ENCODE measurements around the gene STOM. TPM values are rescaled to one million over a fixed set of nuclear protein-coding genes. Genes with fewer than 3 reads are reported as not detected.

The STOM gene
- total and polyA plus RNA-seq, 2 of the 8 experiments (the other 6 are each of a cell fraction or from before 2014, with no cell fraction given): 25.2 to 60.4 TPM

GRCh38 chr9:121368745-121369144 lies 1.3 kb downstream of the STOM start:
- H3K27ac ChIP-seq (ENCODE audit: low read depth, low read length): no peak overlapping the region
- no peaks in the 10 kb centered on the region for H4K20me1 ChIP-seq (replicated peaks in 1 of 2; ENCODE audit: control insufficient read depth in 1 of 2, insufficient read depth in 2 of 2, low read length in 2 of 2)
- DNase-seq (ENCODE audit: low read depth in 1 of 2, low spot score in 2 of 2) (no peak), FAIRE-seq (no peak)
- CTCF ChIA-PET (ENCODE audit: partially characterized antibody): interaction anchor here (0.7 to 1.2 kb wide), 5 partner anchors 10 to 49 kb away, joined by 3 to 4 read pairs (median 3); no protein-coding TSS in a partner anchor
- H2BK12ac ChIP-seq (ENCODE audit: low read depth, low read length): no peak overlapping the region
- H2BK20ac ChIP-seq (ENCODE audit: low read length): no peak overlapping the region
- no peak overlapping the region for H2BK5ac ChIP-seq (ENCODE audit: low read depth, low read length)
- no peak overlapping the region for H3K9ac ChIP-seq (replicated peaks in 1 of 4; ENCODE audit: extremely low read depth in 1 of 4, low read depth in 3 of 4, low read length in 3 of 4)
- peaks cover 0 to 13% (median 9%) of the 10 kb centered on the region in 4 experiments; a peak in 3 of 7 replicates for H3K27me3 ChIP-seq (replicated peaks in 1 of 4; ENCODE audit: control insufficient read depth in 3 of 4, extremely low read depth in 1 of 4, insufficient read depth in 3 of 4, low read length in 3 of 4)
- peaks cover 0 to 7% (median 4%) of the 10 kb centered on the region in 4 experiments; a peak in 4 of 7 replicates for H3K4me1 ChIP-seq (replicated peaks in 1 of 4; ENCODE audit: control insufficient read depth in 3 of 4, insufficient read depth in 4 of 4, low read length in 3 of 4)
- no peak overlapping the region for H3K18ac ChIP-seq (ENCODE audit: extremely low read depth, low read length)
- H3K23ac ChIP-seq (ENCODE audit: insufficient read length): no peak overlapping the region
- no peak overlapping the region for H2BK15ac ChIP-seq (ENCODE audit: low read length)
- H3K56ac ChIP-seq (replicated peaks; ENCODE audit: insufficient read length, low read depth, low read length): no peak overlapping the region
- H4K5ac ChIP-seq (ENCODE audit: insufficient read length, low read depth, low read length): no peak overlapping the region
- no peaks in the 10 kb centered on the region for H3K79me1 ChIP-seq (ENCODE audit: low read depth, low read length)
- H3K79me2 ChIP-seq (ENCODE audit: control insufficient read depth in 1 of 2, insufficient read depth in 2 of 2, low read length in 2 of 2): no peaks in the 10 kb centered on the region
- no peak overlapping the region for H2BK120ac ChIP-seq (replicated peaks; ENCODE audit: low read depth, low read length)
- H2AK5ac ChIP-seq (ENCODE audit: low read depth, low read length): no peak overlapping the region
- no peak overlapping the region; the same call in 1 of the 2 replicates for H4K8ac ChIP-seq (ENCODE audit: extremely low read depth, insufficient read depth, low read length)
- H4K91ac ChIP-seq (replicated peaks; ENCODE audit: insufficient read length, low read length): no peak overlapping the region
- peaks cover 0 to 4% (median 0%) of the 10 kb centered on the region in 4 experiments; a peak in 1 of 8 replicates for H3K36me3 ChIP-seq (ENCODE audit: control insufficient read depth in 2 of 4, insufficient read depth in 4 of 4, low read length in 3 of 4)
- POLR2A ChIA-PET (ENCODE audit: partially characterized antibody): interaction anchor here (0.7 to 1.2 kb wide), 3 partner anchors 11 to 30 kb away, joined by 3 to 4 read pairs (median 3); no protein-coding TSS in a partner anchor
- WGBS, 2 experiments (ENCODE audit: extremely low coverage in 1 of 2, insufficient coverage in 1 of 2, insufficient read length in 1 of 2, insufficient replicate concordance in 2 of 2, low coverage in 1 of 2, low lambda C conversion rate in 2 of 2, missing lambda C conversion rate in 1 of 2): 83% methylated on average over 8 of the region's 8 CpGs; no CpG with 5 or more reads in 1 of the 2 experiments
- no peak overlapping the region for H3K14ac ChIP-seq (ENCODE audit: insufficient read length)
- no peak overlapping the region for H2AFZ ChIP-seq (ENCODE audit: low read length)
- no peak for TF ChIP-seq SRF (IDR thresholded peaks at IDR 0.05; ENCODE audit: low read depth, low read length)
- no peaks in the 10 kb centered on the region; a peak in 1 of 4 replicates for H3K9me3 ChIP-seq (ENCODE audit: insufficient read depth in 2 of 2, low read depth in 1 of 2, low read length in 1 of 2)
- peak overlapping the region in 2 of 4 experiments; percentile 64 to 65; a peak in 4 of 8 replicates for H3K4me3 ChIP-seq (ENCODE audit: extremely low read depth in 1 of 4, insufficient read depth in 2 of 4, low read depth in 3 of 4, low read length in 4 of 4)
- H3K4me2 ChIP-seq (ENCODE audit: insufficient read depth in 1 of 2, low read depth in 2 of 2, low read length in 2 of 2): peak overlapping the region; percentile 84 to 89
- peaks cover 5% of the 10 kb centered on the region for H3K23me2 ChIP-seq (ENCODE audit: low read depth, low read length)
- H3K4ac ChIP-seq (replicated peaks; ENCODE audit: insufficient read length, low read depth, low read length): no peak overlapping the region
